Lung (tissue), 12 donors: ENCODE results near the gene XPO1. TPM values are rescaled to one million over a fixed set of nuclear protein-coding genes. Genes with fewer than 3 reads are reported as not detected.

Experiments used
- ATAC-seq: fragments of 200-7000 bp; cut with Tn5 transposase; one replicate; pipeline ENCODE4 v1.9.1; 2020; ENCODE audit warnings: moderate number of reproducible peaks; ENCODE audit not compliant: insufficient read depth, low FRiP score
- DNase-seq, 3 donors: peaks; one replicate each; pipeline ENCODE4 v3.0.0-alpha.2; 2013 to 2017
- H3K27ac ChIP-seq, 2 donors: one replicate each; pipeline ENCODE4 v1.5.1; 2013; ENCODE audit warnings: mild to moderate bottlenecking in 2 of 2, moderate library complexity in 2 of 2, control low read depth in 1 of 2, inconsistent platforms in 1 of 2, low read depth in 1 of 2, low read length in 1 of 2
- H3K27me3 ChIP-seq, 3 donors: one replicate each; pipeline ENCODE4 v1.5.1; 2013; ENCODE audit warnings: low read length in 2 of 3; ENCODE audit not compliant: control insufficient read depth in 3 of 3, insufficient read depth in 3 of 3
- H3K36me3 ChIP-seq, 4 donors: one replicate each; pipeline ENCODE4 v1.5.1; 2013; ENCODE audit warnings: low read length in 4 of 4, mild to moderate bottlenecking in 1 of 4, moderate library complexity in 1 of 4; ENCODE audit not compliant: control insufficient read depth in 4 of 4, insufficient read depth in 4 of 4
- H3K4me1 ChIP-seq, 5 donors: one replicate each; pipeline ENCODE4 v1.5.1; 2013; ENCODE audit warnings: low read length in 5 of 5, mild to moderate bottlenecking in 2 of 5, moderate library complexity in 1 of 5; ENCODE audit not compliant: control insufficient read depth in 5 of 5, insufficient read depth in 5 of 5
- H3K4me3 ChIP-seq: one replicate; pipeline ENCODE4 v1.5.1; 2013; ENCODE audit warnings: mild to moderate bottlenecking, control low read depth, moderate library complexity
- H3K9ac ChIP-seq, 2 donors: one replicate each; pipeline ENCODE4 v1.5.1; 2013; ENCODE audit warnings: low read length in 2 of 2, control low read depth in 1 of 2; ENCODE audit not compliant: insufficient read depth in 1 of 2
- H3K9me3 ChIP-seq, 4 donors: one replicate each; pipeline ENCODE4 v1.5.1; 2013; ENCODE audit warnings: low read length in 3 of 4, mild to moderate bottlenecking in 1 of 4, moderate library complexity in 1 of 4; ENCODE audit not compliant: control insufficient read depth in 4 of 4, insufficient read depth in 3 of 4
- WGBS, 2 donors: extraction: QIAGEN DNeasy Blood & Tissue Kit; methylation state at CpG; one replicate each; pipeline ENCODE4 v1.1.7; 2013; 5-methylcytosine and 5-hydroxymethylcytosine counted together
- polyA plus RNA-seq, 2 donors: library from polyadenylated mRNA; stranded (reverse); fragments of 200-250 nt; gene quantifications; one replicate each; pipeline ENCODE4 v1.2.1, GENCODE V29; 2013
- total RNA-seq, 2 donors: library from RNA; depleted of rRNA in 1 of 2; stranded (reverse); fragments of >200 nt in 1 of 2; gene quantifications; one replicate each; pipeline ENCODE4 v1.2.1, GENCODE V29; 2014 to 2021
- TF ChIP-seq, protein P1 (sequence below): IDR thresholded peaks from 2 replicates; pipeline ENCODE4 v1.5.1; 2012; ENCODE audit warnings: mild to moderate bottlenecking; ENCODE audit errors: control extremely low read depth, extremely low read depth
- donor health status: control.
- donor health status: control.
- donor health status: Bipolar disorder and iron deficiency.
- donor health status: healthy.
- donor health status: DM: yes; HTN: yes; CAD: no.

The XPO1 gene
- total and polyA plus RNA-seq, 4 donors = 57.9 to 568 (median 85.9) TPM

DNA sequence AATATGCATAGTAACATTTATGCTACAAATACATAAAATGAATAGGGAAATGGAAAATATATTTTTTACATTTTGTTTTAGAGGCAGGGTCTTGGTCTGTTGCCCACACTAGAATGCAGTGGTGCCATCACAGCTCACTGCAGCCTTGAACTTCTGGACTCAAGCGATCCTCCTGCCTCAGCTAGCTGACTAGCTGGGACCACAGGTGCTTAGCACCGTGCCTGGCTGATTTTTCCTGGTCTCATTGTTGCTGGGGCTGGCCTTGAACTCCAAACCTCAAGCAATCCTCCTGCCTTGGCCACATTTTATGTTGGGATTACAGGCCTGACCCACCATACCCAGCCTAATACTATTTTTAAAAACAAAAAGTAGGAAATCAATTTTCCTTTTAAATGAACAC lies 33.2 kb downstream of the XPO1 start:
- Histone ChIP-seq H3K27ac (no peak overlapping the region), H3K9me3 (no peaks in the 10 kb centered on the region), H3K4me3 (no peak overlapping the region), H3K4me1 (no peaks in the 10 kb centered on the region), H3K27me3 (no peaks in the 10 kb centered on the region), H3K9ac (no peak overlapping the region), H3K36me3 (peaks cover 16 to 28% (median 18%) of the 10 kb centered on the region in 4 donors)
- WGBS, 2 donors = 96 to 97% methylated on average over 2 of the region's 2 CpGs
- ATAC-seq (no peak), DNase-seq (no peak)
- TF ChIP-seq, protein P1, sequence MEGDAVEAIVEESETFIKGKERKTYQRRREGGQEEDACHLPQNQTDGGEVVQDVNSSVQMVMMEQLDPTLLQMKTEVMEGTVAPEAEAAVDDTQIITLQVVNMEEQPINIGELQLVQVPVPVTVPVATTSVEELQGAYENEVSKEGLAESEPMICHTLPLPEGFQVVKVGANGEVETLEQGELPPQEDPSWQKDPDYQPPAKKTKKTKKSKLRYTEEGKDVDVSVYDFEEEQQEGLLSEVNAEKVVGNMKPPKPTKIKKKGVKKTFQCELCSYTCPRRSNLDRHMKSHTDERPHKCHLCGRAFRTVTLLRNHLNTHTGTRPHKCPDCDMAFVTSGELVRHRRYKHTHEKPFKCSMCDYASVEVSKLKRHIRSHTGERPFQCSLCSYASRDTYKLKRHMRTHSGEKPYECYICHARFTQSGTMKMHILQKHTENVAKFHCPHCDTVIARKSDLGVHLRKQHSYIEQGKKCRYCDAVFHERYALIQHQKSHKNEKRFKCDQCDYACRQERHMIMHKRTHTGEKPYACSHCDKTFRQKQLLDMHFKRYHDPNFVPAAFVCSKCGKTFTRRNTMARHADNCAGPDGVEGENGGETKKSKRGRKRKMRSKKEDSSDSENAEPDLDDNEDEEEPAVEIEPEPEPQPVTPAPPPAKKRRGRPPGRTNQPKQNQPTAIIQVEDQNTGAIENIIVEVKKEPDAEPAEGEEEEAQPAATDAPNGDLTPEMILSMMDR = no peak

DNA sequence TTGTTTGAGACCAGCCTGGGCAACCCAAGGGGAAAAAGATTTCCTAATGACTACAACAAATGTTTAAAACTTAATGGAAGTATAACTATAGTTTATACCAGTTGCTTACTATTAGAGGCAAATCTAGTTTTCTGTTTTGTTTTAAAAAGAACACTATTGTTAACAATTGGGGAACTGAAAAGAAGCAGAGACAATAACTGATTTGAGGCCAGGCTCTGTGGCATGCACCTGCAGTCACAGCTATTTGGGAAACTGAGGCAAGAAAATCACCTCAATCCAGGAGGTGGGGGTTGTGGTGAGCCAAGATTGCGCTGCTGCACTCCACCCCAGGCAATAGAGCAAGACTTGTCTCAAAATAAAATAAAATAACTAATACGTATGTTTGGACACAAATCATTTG lies 39.1 kb downstream of the XPO1 start:
- Histone ChIP-seq H3K36me3 (peaks cover 23 to 57% (median 34%) of the 10 kb centered on the region in 4 donors), H3K9ac (no peak overlapping the region), H3K27ac (no peak overlapping the region), H3K4me1 (no peaks in the 10 kb centered on the region), H3K27me3 (no peaks in the 10 kb centered on the region), H3K9me3 (no peaks in the 10 kb centered on the region), H3K4me3 (no peak overlapping the region)
- ATAC-seq (no peak), DNase-seq (no peak)
- 98 to 99% methylated on average over 2 of the region's 2 CpGs for WGBS, 2 donors
- TF ChIP-seq, protein P1 = no peak

DNA sequence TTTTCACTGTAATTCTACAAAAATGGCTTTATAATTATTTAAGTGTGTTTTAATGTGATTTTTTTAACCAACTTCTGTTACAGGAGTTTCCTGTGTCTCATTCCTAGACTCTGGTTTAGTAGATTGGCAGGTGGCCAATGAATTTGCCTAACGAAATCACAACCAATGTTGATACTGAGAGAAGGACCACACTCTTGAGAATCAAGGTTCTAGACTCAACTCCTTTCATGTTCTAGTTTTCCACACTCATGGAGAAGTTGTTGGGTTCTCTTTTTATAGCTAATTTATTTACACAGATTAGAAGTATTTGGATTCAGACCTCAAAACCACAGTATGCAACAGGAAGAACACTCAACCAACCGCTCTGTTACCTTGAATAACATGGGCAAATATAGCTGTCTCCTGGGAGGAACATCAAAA lies 44.6 kb downstream of the XPO1 start:
- Histone ChIP-seq H3K4me3 (no peak overlapping the region), H3K36me3 (peaks cover 33 to 71% (median 48%) of the 10 kb centered on the region in 4 donors), H3K27me3 (no peaks in the 10 kb centered on the region), H3K9ac (no peak overlapping the region), H3K4me1 (no peaks in the 10 kb centered on the region), H3K9me3 (no peaks in the 10 kb centered on the region), H3K27ac (no peak overlapping the region)
- WGBS, 2 donors = 29 to 40% methylated on average over 2 of the region's 2 CpGs
- ATAC-seq (no peak), DNase-seq (peak in 1 of 3 donors; percentile 27)
- TF ChIP-seq, protein P1 = no peak

DNA sequence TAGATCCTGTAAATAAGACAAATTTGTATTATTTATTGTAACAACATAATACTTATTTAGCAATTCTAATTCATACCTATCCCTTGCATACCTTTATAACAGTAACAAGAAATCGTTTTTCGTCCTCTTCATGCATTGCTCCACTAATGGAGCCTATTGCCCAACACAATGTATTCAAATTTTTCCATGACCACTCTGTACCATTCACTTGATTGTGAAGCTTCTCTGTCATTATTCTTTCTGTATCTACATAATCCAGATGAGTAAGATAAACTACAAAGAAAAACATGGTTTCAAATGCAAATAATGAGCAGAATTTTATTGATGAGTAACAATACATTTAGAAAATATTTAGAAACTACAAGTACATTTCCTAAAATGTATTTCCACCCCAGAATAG lies 45.7 kb downstream of the XPO1 start:
- Histone ChIP-seq H3K36me3 (peaks cover 31 to 66% (median 44%) of the 10 kb centered on the region in 4 donors), H3K4me1 (no peaks in the 10 kb centered on the region), H3K27me3 (no peaks in the 10 kb centered on the region), H3K9me3 (no peaks in the 10 kb centered on the region), H3K4me3 (no peak overlapping the region), H3K27ac (no peak overlapping the region), H3K9ac (no peak overlapping the region)
- no peak for DNase-seq
- TF ChIP-seq, protein P1 = no peak
- no peak for ATAC-seq
- 89 to 95% methylated on average over 2 of the region's 2 CpGs for WGBS, 2 donors
